ENCODE results near the gene C3orf20.

C3orf20 gene

GRCh38 chr3:14801668-14802380 is 126.9 kb downstream of the C3orf20 start:
- Histone ChIP-seq H3K9me3 (ENCODE audit: control insufficient read depth in 2 of 2, low read length in 2 of 2) (no peaks in the 10 kb centered on the region), H3K4me1 (ENCODE audit: control insufficient read depth in 2 of 2, insufficient read depth in 2 of 2, low read length in 2 of 2) (peaks cover 0 to 19% of the 10 kb centered on the region in 2 donors), H3K36me3 (ENCODE audit: control insufficient read depth in 2 of 2, insufficient read depth in 2 of 2, low read length in 2 of 2) (no peaks in the 10 kb centered on the region), H3K27me3 (ENCODE audit: control insufficient read depth in 2 of 2, insufficient read depth in 2 of 2, low read length in 2 of 2) (no peaks in the 10 kb centered on the region), H3K4me3 (ENCODE audit: low read length in 2 of 2) (no peak overlapping the region), H3K9ac (ENCODE audit: low read depth in 1 of 2, low read length in 2 of 2) (no peak overlapping the region), H3K27ac (ENCODE audit: low read depth in 2 of 2, low read length in 2 of 2) (no peak overlapping the region)

GRCh38 chr3:14802381-14802731 is 127.4 kb downstream of the C3orf20 start:
- no peaks in the 10 kb centered on the region for H3K27me3 ChIP-seq (ENCODE audit: control insufficient read depth in 2 of 2, insufficient read depth in 2 of 2, low read length in 2 of 2)
- H3K27ac ChIP-seq (ENCODE audit: low read depth in 2 of 2, low read length in 2 of 2): no peak overlapping the region
- no peaks in the 10 kb centered on the region for H3K9me3 ChIP-seq (ENCODE audit: control insufficient read depth in 2 of 2, low read length in 2 of 2)
- H3K4me3 ChIP-seq (ENCODE audit: low read length in 2 of 2): no peak overlapping the region
- H3K9ac ChIP-seq (ENCODE audit: low read depth in 1 of 2, low read length in 2 of 2): no peak overlapping the region
- H3K36me3 ChIP-seq (ENCODE audit: control insufficient read depth in 2 of 2, insufficient read depth in 2 of 2, low read length in 2 of 2): no peaks in the 10 kb centered on the region
- H3K4me1 ChIP-seq (ENCODE audit: control insufficient read depth in 2 of 2, insufficient read depth in 2 of 2, low read length in 2 of 2): peaks cover 0 to 19% of the 10 kb centered on the region in 2 donors

- Histone ChIP-seq H3K36me3 (ENCODE audit: control insufficient read depth in 2 of 2, insufficient read depth in 2 of 2, low read length in 2 of 2) (no peaks in the 10 kb centered on the region), H3K27ac (ENCODE audit: low read depth in 2 of 2, low read length in 2 of 2) (peak overlapping the region in 1 of 2 donors; percentile 16), H3K4me1 (ENCODE audit: control insufficient read depth in 2 of 2, insufficient read depth in 2 of 2, low read length in 2 of 2) (peaks cover 0 to 19% of the 10 kb centered on the region in 2 donors), H3K27me3 (ENCODE audit: control insufficient read depth in 2 of 2, insufficient read depth in 2 of 2, low read length in 2 of 2) (no peaks in the 10 kb centered on the region), H3K9ac (ENCODE audit: low read depth in 1 of 2, low read length in 2 of 2) (no peak overlapping the region), H3K9me3 (ENCODE audit: control insufficient read depth in 2 of 2, low read length in 2 of 2) (no peaks in the 10 kb centered on the region), H3K4me3 (ENCODE audit: low read length in 2 of 2) (no peak overlapping the region)
These were observed 128.4 kb downstream of the C3orf20 start for GRCh38 chr3:14803101-14803980.

GRCh38 chr3:14803981-14804834 is 129.3 kb downstream of the C3orf20 start:
- H3K27me3 ChIP-seq (ENCODE audit: control insufficient read depth in 2 of 2, insufficient read depth in 2 of 2, low read length in 2 of 2): peaks cover 0 to 2% of the 10 kb centered on the region in 2 donors
- H3K9me3 ChIP-seq (ENCODE audit: control insufficient read depth in 2 of 2, low read length in 2 of 2): no peaks in the 10 kb centered on the region
- H3K4me3 ChIP-seq (ENCODE audit: low read length in 2 of 2): no peak overlapping the region
- H3K36me3 ChIP-seq (ENCODE audit: control insufficient read depth in 2 of 2, insufficient read depth in 2 of 2, low read length in 2 of 2): no peaks in the 10 kb centered on the region
- H3K9ac ChIP-seq (ENCODE audit: low read depth in 1 of 2, low read length in 2 of 2): no peak overlapping the region
- peak overlapping the region; percentile 16 to 33 for H3K27ac ChIP-seq (ENCODE audit: low read depth in 2 of 2, low read length in 2 of 2)
- H3K4me1 ChIP-seq (ENCODE audit: control insufficient read depth in 2 of 2, insufficient read depth in 2 of 2, low read length in 2 of 2): peaks cover 0 to 19% of the 10 kb centered on the region in 2 donors

- Histone ChIP-seq H3K27me3 (ENCODE audit: control insufficient read depth in 2 of 2, insufficient read depth in 2 of 2, low read length in 2 of 2) (peaks cover 2 to 5% of the 10 kb centered on the region in 2 donors), H3K27ac (ENCODE audit: low read depth in 2 of 2, low read length in 2 of 2) (no peak overlapping the region), H3K9me3 (ENCODE audit: control insufficient read depth in 2 of 2, low read length in 2 of 2) (no peaks in the 10 kb centered on the region), H3K4me3 (ENCODE audit: low read length in 2 of 2) (no peak overlapping the region), H3K4me1 (ENCODE audit: control insufficient read depth in 2 of 2, insufficient read depth in 2 of 2, low read length in 2 of 2) (peaks cover 0 to 19% of the 10 kb centered on the region in 2 donors), H3K9ac (ENCODE audit: low read depth in 1 of 2, low read length in 2 of 2) (no peak overlapping the region), H3K36me3 (ENCODE audit: control insufficient read depth in 2 of 2, insufficient read depth in 2 of 2, low read length in 2 of 2) (no peaks in the 10 kb centered on the region)
These were observed 130.2 kb downstream of the C3orf20 start for GRCh38 chr3:14804835-14805780.

- peaks cover 0 to 19% of the 10 kb centered on the region in 2 donors for H3K4me1 ChIP-seq (ENCODE audit: control insufficient read depth in 2 of 2, insufficient read depth in 2 of 2, low read length in 2 of 2)
- no peaks in the 10 kb centered on the region for H3K9me3 ChIP-seq (ENCODE audit: control insufficient read depth in 2 of 2, low read length in 2 of 2)
- no peak overlapping the region for H3K9ac ChIP-seq (ENCODE audit: low read depth in 1 of 2, low read length in 2 of 2)
- no peak overlapping the region for H3K4me3 ChIP-seq (ENCODE audit: low read length in 2 of 2)
- H3K27ac ChIP-seq (ENCODE audit: low read depth in 2 of 2, low read length in 2 of 2): no peak overlapping the region
- H3K27me3 ChIP-seq (ENCODE audit: control insufficient read depth in 2 of 2, insufficient read depth in 2 of 2, low read length in 2 of 2): peaks cover 2 to 7% of the 10 kb centered on the region in 2 donors
- H3K36me3 ChIP-seq (ENCODE audit: control insufficient read depth in 2 of 2, insufficient read depth in 2 of 2, low read length in 2 of 2): no peaks in the 10 kb centered on the region
These were observed 131.1 kb downstream of the C3orf20 start for GRCh38 chr3:14805961-14806537.

- Histone ChIP-seq H3K27me3 (ENCODE audit: control insufficient read depth in 2 of 2, insufficient read depth in 2 of 2, low read length in 2 of 2) (peaks cover 2 to 11% of the 10 kb centered on the region in 2 donors), H3K4me1 (ENCODE audit: control insufficient read depth in 2 of 2, insufficient read depth in 2 of 2, low read length in 2 of 2) (peaks cover 0 to 19% of the 10 kb centered on the region in 2 donors), H3K27ac (ENCODE audit: low read depth in 2 of 2, low read length in 2 of 2) (no peak overlapping the region), H3K4me3 (ENCODE audit: low read length in 2 of 2) (no peak overlapping the region), H3K9me3 (ENCODE audit: control insufficient read depth in 2 of 2, low read length in 2 of 2) (no peaks in the 10 kb centered on the region), H3K36me3 (ENCODE audit: control insufficient read depth in 2 of 2, insufficient read depth in 2 of 2, low read length in 2 of 2) (no peaks in the 10 kb centered on the region), H3K9ac (ENCODE audit: low read depth in 1 of 2, low read length in 2 of 2) (no peak overlapping the region)
These were observed 131.8 kb downstream of the C3orf20 start for GRCh38 chr3:14806641-14807263.

GRCh38 chr3:14808025-14808424 is 133.1 kb downstream of the C3orf20 start:
- no peak overlapping the region for H3K9ac ChIP-seq (ENCODE audit: low read depth in 1 of 2, low read length in 2 of 2)
- no peaks in the 10 kb centered on the region for H3K36me3 ChIP-seq (ENCODE audit: control insufficient read depth in 2 of 2, insufficient read depth in 2 of 2, low read length in 2 of 2)
- H3K4me1 ChIP-seq (ENCODE audit: control insufficient read depth in 2 of 2, insufficient read depth in 2 of 2, low read length in 2 of 2): peaks cover 0 to 14% of the 10 kb centered on the region in 2 donors
- H3K27me3 ChIP-seq (ENCODE audit: control insufficient read depth in 2 of 2, insufficient read depth in 2 of 2, low read length in 2 of 2): peaks cover 2 to 17% of the 10 kb centered on the region in 2 donors
- H3K4me3 ChIP-seq (ENCODE audit: low read length in 2 of 2): no peak overlapping the region
- no peaks in the 10 kb centered on the region for H3K9me3 ChIP-seq (ENCODE audit: control insufficient read depth in 2 of 2, low read length in 2 of 2)
- no peak overlapping the region for H3K27ac ChIP-seq (ENCODE audit: low read depth in 2 of 2, low read length in 2 of 2)

Measured in mucosa of rectum (tissue), 2 donors.